GM23248 (cell line): Measurements from ENCODE around the gene CCDC78.

Source experiments
- EZH2 ChIP-seq: fragments of 200-600 bp; sonication (generic); IDR thresholded peaks from 2 replicates; pipeline ENCODE4 v1.6.1; 2018; ENCODE audit warnings: antibody characterized with exemption, mild to moderate bottlenecking; ENCODE audit not compliant: insufficient read depth, poor library complexity, severe bottlenecking
- EZH2phosphoT487 ChIP-seq: fragments of 200-600 bp; sonication (generic); IDR thresholded peaks from 2 replicates; pipeline ENCODE4 v1.6.1; 2018; ENCODE audit warnings: antibody characterized with exemption, moderate library complexity, mild to moderate bottlenecking, low read depth; ENCODE audit not compliant: insufficient read depth

DNA sequence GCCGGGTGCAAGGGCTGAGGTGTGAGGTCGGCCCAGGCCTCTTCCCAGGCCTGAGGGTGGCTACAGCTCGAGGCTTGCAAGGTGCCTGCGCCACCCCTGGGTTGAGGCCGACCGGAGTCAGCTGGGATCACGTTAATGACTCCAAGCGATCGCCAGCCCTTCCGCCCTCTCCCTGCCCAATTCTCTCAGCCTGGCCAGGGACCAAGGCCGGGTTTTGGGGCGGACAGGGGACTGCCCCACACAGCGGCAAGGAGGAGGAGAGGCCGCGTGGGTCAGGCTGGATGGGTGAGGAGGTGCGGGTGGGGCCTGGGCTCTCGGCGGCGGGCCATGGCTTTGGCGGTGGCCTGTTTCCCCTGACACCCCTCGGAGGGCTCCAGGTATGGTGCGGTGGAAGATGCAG lies 32.9 kb downstream of the CCDC78 start:
- TF ChIP-seq EZH2 (no peak), EZH2phosphoT487 (no peak)
